GM19372 (cell line): ENCODE measurements around the gene PPP1R11.
A peak's percentile ranks its signal among the peaks of the same experiment; 100 is the strongest.

Experiments
- ATAC-seq: cut with Tn5 transposase; IDR thresholded peaks from one replicate; pipeline ENCODE4 v1.9.1; 2021; ENCODE audit warnings: mild to moderate bottlenecking, low read depth, moderate library complexity; ENCODE audit not compliant: unreplicated experiment

Gene PPP1R11

DNA sequence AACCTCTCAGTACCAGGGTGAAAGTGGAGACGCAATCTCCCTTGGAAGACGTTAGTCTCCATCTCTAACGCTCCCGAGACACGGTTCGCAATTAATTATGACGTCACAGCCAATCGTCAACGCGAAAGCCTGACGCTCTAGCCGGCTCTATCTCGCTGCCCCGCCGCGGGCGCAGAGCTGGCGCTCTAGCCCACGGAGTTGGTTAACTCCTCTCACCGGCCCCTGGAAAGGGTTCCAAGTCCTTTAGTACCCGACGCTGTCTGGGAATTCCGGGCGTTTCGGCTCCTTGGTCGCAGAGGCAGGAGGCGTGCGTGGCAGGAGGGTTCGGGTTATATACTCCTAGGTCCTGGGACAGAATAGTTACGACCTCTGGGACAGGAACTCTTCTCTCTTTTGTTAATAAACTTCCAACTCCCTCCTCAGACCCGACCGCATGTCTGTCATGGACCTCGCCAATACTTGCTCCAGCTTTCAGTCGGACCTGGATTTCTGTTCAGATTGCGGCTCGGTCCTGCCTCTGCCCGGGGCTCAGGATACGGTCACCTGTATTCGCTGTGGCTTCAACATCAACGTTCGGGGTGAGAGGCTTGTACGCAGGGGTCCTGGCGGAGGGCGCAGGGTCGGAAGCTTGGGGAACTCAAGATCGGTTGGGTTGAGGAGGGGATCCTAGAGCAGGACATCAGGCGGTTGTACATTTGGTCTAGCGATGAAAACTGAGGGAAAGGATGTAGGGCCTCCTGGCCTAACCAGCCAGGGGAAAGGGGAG lies 5.7 kb upstream of the PPP1R11 start, which contains the start of gene POLR1H:
TSS of gene POLR1H (plus strand) at position 174 of the 766 bp plus-strand sequence. CDS start at position 434, 260 bp downstream.
- peak; percentile 90 for ATAC-seq

DNA sequence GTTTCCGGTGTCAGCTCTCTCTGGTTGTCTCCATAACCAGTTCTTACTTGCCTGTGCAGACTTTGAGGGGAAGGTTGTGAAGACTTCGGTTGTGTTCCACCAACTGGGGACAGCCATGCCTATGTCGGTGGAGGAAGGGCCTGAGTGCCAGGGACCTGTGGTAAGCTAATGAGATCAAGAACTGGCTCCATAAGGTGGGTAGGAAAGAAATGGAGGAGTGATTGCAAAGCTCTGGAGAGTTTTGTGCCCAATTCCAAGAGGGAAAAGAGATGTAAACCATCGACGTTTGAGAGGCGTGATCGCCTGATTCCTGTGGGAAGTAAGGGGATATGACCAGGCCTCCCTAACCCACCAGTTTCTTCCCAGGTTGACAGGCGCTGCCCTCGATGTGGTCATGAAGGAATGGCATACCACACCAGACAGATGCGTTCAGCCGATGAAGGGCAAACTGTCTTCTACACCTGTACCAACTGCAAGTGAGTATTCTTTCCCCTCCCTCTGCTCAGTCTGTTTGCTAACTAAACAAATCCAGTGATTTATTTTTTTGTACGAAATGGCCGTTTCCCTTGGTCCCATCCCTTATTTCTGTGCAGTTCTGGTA lies 5.0 kb upstream of the PPP1R11 start:
- no peak for ATAC-seq

DNA sequence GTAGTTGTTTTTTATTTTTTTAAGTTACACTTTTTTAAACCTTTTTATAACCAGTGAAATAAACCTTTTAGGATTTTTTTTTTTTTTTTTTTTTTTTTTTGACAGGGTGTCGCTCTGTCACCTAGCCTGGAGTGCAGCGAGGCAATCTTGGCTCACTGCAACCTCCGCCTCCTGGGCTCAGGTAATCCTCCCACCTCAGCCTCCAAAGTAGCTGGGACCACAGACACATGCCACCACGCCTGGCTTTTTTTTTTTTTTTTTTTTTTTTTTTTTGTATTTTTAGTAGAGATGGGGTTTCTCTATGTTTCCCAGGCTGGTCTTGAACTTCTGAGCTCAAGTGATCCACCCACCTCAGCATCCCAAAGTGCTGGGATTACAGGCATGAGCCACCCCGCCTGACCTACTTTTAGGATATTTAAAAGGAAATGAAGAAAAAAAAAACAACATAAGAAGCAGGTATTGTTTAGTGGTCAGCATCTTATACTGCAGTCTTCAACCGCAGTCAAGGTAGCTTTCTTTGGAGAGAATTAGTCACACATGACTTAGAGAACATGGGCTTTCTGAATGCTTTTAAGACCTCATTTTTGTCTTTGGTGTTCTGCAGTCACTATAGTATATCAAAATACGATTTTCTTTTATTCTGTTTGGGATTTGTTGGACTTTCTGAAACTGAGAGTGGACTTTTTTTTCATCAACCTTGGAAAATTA lies 4.4 kb upstream of the PPP1R11 start:
- ATAC-seq = no peak

DNA sequence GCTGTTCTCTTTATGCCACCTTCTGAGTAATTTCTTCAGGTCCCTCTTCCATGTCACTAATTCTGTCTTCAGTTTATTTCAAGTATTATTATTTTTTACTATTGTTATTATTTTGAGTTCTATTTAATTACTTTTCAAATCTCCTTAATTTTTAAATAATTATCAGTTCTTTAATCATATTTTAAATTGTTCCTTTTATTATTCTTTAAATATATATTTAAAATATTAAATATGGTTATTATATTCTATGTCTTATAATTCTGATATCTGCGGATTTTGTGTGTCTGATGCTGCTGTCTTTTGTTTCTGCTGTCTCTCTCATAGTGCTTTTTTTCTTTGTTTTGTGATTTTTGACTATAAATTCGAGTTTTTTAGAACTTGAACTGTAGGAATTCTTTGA lies 3.7 kb upstream of the PPP1R11 start:
- no peak for ATAC-seq

DNA sequence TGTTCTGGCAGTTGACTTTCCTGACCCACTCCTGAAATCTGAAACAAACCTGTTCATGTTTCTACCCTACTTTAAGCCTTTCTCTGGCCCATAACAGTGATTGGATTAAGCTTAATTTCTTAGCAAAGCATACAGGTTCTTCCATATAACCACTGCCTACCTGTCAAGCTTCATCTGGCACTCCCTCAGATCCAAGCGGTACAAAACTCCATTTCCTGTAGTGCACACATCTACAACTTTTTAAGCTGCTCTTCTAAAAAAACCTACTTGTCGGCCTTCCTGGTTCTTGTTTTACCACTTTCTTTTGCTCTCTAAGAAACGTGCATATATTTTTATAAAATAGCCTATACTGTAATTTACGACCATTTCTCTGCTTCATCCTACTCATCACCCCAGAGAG lies 916 bp upstream of the PPP1R11 start:
- ATAC-seq = no peak

DNA sequence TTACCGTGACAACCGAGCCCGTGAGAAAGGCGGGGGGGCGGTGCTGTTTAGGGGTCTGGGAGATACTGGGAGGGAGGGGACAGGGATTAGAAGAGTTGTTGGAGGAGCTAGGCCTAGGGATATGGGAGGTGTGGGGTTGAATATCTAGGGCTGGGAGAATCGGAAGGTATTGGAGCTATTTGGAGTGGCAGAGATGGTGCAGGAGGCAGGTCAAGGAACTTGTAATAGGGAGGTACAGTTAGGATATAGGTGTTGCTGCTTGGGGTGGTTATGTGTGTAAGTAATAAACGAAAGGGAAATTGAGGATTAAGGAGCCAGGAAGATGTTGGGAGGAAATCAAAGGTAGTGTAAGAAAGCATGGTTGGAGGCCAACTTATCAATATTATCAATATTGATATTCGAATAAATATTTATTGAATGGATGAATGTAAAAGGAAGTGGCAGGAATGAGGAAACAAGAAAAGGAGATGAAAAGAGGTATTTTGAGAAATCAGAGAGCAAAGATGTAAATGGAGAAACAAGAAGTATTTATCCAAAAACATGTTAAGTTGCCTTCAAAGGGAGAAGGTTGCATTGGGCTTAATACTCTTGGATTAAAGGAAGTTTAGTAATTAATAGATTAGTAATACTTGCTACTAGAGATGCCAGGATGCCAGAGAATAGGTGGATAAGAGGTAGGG lies 602 bp downstream of the PPP1R11 start:
- no peak for ATAC-seq

DNA sequence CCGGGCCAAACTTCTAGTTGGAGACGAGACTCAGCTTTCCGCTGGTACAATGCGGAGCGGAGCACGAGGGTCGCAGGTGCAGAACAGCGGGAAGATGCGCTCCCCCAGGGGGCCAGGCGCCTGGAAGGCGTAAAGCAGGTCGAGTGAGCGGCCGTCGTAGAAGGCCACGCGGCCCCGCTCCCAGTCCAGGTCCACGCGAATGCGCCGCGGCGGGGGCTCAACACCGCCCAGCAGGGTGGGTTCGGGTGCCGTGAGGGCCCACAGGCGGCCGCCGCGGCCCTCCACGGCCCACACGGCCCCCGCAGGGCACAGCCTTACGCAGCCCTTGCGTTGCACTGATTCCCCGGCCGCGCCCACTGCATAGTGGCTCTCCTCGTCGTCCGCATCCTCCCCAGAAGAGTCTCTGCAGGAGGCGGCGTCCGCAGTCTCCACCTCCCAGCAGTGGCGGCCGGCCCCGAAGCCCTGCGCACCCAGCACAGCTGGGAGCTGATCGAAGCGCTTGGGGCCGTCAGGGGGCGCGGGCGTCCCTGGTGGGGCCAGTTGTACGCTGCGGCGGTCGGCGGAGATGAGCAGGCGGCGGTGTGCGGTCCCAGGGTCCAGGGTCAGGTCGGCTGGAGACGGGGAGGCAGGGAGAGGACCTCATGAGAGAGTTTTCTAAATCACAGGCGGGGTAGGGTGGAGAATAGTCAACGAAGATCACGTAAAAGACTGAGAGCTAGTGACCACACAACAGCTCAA lies 4.3 kb downstream of the PPP1R11 start:
- ATAC-seq = no peak

DNA sequence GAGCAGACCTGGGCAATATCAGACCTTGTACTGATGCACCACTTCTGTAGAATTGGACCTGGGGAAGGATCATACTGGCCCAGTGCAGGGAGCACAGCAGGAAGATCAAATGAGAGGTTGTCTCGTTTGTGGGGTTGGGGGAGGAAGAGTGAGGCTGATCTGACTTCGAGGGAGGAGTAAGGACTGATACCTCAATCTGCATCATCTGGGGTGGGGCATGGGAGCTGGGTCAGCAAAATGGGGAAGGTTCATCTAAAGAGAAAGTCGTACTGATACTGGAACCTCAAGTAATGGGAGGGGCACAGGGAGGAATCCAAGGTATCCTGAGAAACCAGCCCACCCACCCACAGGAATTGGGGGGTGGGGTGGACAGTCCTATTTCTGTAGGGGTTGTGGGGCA lies 4.9 kb downstream of the PPP1R11 start:
- no peak for ATAC-seq

DNA sequence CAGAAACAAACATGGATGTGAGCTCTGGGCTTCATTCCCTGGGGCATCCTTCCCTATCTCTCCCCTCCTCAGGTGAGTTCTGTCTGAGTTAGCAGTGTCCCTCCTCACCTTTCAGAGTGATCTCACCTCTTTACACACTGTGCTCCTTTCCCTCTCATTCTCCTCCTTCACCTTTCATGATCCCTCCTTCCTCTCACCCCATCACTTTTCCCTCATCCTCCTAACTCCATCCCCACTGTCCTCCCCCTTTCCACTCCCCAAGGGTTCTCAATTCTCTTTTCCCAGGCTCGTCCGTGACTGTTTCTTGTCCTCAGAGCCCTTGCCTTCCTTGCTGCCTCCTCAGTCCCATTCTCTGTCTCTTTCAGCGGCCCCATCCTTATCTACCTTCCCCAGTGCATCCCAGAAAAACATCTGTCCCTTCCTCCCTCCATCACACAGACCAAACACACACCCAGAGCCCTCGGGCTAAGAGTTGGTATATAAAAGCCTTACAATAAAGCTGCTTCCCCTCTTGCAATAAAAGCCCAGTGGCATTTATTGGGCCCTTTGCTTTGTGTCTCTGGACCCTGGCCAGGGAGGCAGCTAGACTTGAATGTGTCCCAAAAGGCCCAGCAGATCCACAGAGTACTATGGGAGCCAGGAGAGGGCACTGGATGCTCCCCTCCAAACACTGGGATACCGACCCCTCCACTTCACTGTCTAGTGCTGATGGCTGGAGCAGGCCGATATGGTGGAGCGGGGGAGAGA lies 6.7 kb downstream of the PPP1R11 start:
- ATAC-seq = no peak

DNA sequence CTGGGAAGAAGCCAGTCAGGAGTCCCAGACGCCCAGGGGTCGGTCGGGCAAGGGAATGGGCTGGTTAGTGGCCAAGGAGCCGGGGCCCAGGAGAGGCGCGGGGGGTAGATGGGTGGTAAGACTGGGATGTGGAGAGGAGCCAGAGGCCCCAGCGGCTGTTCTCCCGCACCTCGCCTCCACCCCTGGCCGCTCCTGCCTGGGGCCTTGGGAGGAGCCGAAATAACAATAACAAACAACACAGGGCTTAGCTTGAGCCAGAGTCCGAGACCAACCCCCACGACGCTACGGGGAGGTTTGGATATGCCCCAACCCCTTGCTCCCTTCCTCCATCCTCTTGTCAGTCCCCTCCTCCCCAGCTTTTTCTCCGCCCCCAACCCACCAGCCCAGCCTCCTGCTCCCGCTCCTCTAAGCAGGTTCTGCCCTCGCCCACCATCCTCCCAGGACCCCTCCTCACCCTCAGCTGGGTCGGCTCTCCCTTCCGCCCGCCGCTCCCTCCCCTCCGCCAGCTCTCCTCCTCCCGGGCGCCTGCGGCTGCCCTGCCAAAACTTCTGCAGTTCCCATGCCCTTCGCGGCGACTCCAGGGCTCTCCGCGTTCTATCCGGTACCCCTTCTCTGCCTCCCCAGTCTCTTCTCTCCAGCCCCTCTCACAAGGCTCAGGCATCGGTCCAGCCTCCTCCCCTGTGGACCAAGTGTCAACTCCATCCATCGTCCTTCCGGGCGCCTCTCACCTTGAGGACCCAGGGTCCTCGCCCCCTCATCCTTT lies 7.5 kb downstream of the PPP1R11 start:
- no peak for ATAC-seq

DNA sequence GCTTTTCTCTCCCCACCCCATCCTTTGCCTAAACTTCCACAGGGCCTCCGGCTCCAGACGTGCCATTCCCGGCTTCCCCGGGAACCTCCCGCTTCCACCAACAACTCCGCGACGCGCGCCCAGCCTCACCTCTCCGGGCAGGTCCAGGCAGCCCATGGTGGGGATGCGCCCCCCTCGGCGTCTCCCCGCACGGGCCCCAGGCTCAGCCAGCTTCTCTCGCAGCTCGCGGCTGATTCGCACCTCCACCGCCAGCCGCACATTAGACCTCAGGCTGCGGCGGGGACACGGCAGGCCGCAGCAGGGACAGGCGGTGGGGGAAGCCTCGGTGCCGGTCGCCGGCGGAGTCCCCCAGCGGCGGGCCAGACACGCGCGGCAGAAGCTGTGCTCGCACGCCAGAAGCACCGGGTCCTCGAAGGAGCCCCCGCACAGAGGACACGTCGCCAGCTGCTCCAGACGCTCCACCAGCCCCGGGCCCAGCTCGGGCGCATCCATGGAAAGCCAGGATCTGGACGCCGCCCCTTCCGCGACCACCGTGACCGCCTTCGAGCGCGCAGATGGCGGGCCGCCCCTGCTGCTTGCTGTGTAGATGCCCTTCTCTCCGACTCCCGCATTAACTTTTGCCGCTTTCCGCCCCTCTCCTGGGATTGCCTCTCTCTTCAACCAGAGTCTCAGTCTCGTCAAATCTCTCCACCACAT lies 8.2 kb downstream of the PPP1R11 start, which contains the start of gene RNF39:
TSS of gene RNF39 (minus strand) at position 676 of the 696 bp plus-strand sequence. CDS start at position 492, 184 bp downstream.
- no peak for ATAC-seq

DNA sequence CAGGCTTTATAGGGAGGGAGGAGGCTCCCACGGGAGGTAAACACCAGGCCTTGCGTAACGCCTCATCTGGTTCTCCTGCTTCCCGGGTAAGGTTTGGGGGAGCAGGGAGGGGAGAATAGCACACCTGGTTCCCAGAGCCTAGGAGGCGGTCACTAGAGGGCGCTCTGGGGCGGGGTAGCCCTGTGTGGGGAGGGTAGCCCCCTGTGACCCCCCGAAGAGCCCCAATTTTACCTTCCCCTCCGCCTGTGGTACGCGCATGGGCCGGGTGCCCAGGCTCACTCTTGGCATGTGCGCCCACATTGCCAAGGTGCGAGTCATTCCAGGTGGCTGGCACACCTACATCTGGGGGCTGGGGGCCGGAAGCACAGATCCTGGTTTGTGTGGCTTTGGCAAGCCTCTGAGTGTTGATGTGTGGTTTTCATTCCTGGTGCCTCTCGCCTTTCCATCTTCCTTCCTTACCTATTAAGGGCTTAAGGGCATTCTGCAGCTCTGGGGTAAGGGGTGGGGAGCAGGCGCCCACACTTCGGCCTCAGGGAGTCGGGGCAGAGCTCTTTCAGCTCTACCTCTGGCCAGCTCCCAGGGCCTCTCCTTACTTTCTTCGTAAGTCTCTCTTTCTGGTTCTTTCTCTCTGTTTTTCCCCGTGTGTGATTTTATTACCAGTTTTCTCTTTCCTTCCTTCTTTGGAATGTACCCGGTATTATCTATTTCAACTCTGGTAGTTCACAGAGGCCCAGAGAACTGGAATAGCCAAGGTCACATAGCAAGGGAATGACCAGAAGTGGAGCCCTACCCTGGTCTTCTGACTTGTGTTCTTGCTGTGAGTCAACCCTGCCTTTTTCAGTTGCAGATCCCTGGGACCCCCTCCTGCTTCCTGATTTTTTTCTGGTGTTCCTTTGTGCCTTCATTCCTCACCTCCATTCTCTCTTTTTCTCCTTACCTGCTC lies 9.1 kb downstream of the PPP1R11 start:
- ATAC-seq = no peak

DNA sequence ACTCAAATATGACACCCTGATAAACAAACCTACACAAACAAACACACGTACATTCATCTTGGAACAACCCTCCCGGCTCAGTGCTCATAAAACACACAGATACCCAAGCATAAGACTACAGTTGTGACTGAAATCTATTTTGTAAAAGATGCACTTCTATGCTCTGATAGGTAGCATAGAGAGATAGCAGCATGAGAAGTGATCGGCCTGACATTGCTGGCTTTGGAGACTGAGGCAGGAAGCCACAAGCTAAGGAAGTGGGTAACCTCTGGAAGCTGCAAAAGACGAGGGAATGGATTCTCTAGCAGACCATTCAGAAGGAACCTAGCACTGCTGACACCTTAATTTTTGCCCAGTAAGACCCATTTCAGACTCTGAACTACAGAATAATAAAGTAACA lies 10.2 kb downstream of the PPP1R11 start:
- ATAC-seq = no peak

DNA sequence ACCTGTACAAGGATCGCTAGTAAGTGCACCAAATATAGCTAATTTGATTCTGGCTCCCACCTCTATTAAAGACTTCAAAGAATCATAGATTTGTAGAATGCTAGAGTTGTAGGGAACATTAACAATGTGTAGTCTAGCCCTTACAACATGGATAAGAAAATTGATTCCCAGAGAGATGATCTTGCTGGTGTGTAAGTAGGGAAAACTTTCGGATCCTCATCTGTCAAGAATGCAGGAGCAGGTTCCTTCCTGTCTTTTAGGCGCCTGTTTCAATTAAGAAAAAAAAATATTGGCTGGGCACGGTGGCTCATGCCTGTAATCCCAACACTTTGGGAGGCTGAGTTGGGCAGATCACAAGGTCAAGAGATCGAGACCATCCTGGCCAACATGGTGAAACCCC lies 20.9 kb downstream of the PPP1R11 start:
- ATAC-seq = no peak

DNA sequence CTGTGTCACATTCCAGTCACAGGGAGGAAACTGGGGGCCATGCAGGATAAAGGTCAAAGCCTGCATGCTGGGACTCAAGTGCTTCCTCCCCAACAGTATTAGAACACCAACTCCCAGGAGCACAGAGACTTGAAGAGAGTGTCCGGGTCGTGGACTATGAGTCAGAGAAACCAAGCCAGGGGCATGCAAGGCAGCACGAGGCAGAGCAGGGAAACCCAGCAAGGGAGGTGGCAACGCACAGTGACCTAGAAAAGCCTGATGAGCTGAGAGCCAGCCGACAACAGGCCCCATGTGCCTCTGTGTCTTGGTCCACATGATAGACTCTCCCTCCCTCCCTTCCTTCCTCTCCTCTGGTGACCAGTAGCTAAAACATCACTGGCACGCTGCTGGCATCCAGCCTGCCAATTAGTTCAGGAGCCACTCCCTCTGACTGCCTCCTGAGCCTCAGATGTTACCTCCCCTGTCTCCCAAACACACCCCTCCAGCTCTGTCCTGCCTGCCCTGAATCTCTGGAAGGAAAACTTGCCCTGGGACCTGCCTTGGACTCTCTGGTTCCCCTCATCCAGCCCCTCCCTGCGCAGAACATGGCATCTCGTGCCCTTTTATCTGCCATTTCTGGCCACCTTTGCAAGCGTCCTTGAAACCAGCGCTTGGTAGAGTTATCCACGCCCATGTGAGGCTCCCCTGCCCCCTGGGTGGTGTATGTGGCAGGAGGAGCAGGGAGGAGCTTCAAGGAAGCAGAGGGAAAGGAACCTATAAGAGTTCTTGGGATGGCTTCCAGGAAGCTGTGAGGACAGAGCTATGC lies 24.8 kb downstream of the PPP1R11 start:
- no peak for ATAC-seq

DNA sequence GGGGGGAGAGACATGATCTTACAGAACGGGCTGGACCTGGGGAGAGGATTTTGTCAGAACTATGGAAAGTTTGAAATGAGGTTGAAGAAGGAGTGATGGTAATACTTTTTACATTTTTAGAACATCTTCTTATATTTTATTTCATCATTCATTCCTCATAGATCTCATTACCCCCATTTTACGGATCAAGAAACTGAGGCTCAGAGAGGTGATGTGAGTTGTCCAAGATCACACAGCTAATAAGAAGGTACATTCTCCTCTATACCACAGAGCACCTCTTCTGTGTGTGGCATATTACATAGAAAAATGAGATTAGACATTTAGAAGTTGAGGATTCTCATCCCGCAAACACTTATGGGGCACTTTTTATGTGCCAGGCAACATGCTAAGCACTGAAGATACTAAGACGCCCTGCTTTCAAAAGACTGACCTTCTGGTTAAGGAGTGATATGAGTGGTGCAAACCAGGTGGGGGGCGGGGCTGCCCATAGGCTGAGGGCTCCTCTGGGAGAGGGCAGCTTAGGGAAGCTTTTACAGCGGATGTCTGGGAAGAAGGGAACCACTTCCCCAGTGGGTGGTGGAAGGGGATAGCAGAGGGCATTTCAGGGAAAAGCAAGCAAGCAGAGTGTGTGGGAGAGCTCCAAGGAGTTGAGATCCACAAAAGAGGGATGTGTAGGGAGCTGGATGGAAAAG lies 26.0 kb downstream of the PPP1R11 start:
- ATAC-seq = no peak
